GM12892 (cell line): ENCODE measurements around the gene SLFN14.

Experiments
- DNase-seq: peaks from one replicate; pipeline ENCODE4 v3.0.0; 2011; ENCODE audit not compliant: insufficient read length
- FAIRE-seq: peaks from 2 replicates; lab custom pipeline; 2011; peaks lifted over from hg19 to GRCh38; lab: Jason Lieb, UNC
- POLR2A ChIP-seq: IDR thresholded peaks from 2 replicates; pipeline ENCODE4 v1.6.1; 2011; ENCODE audit warnings: low read depth, low read length, control low read depth
- POLR2AphosphoS5 ChIP-seq: IDR thresholded peaks from 2 replicates; pipeline ENCODE4 v1.6.1; 2011; ENCODE audit warnings: low read depth, low read length, control low read depth
- TAF1 ChIP-seq: IDR thresholded peaks from 2 replicates; pipeline ENCODE4 v1.6.1; 2011; ENCODE audit warnings: low read depth, mild to moderate bottlenecking, control low read depth, low read length, borderline replicate concordance

Gene SLFN14

GRCh38 chr17:35515027-35515426 lies 45.6 kb downstream of the SLFN14 start:
- no peak for FAIRE-seq
- no peak for TF ChIP-seq POLR2A
- TF ChIP-seq TAF1 = no peak
- no peak for DNase-seq

GRCh38 chr17:35514564-35514963 lies 46.1 kb downstream of the SLFN14 start:
- no peak for FAIRE-seq
- DNase-seq = no peak
- no peak for TF ChIP-seq POLR2A
- no peak for TF ChIP-seq TAF1
- TF ChIP-seq POLR2AphosphoS5 = no peak
